ENCODE measurements around the gene ZNF148.

Gene ZNF148

GRCh38 chr3:125357032-125357658 lies 18.0 kb downstream of the ZNF148 start:
- no peak for TF ChIP-seq SUZ12 (IDR thresholded peaks at IDR 0.05; ENCODE audit: extremely low read depth, insufficient read depth, insufficient read length)
- TF ChIP-seq ZNF274 (IDR thresholded peaks at IDR 0.05; ENCODE audit: low read depth, low read length), result no peak
- no peak for TF ChIP-seq YY1 (IDR thresholded peaks at IDR 0.05; ENCODE audit: insufficient read depth, insufficient read length)
- no peak overlapping the region for H3K9ac ChIP-seq (ENCODE audit: insufficient read length, low read depth)
- H3K36me3 ChIP-seq (ENCODE audit: insufficient read depth, insufficient read length, low read length), result peaks cover 4% of the 10 kb centered on the region
- DNase-seq (ENCODE audit: low read depth, low spot score), result no peak
- no peaks in the 10 kb centered on the region for H3K27me3 ChIP-seq (ENCODE audit: insufficient read depth, insufficient read length)
- H3K4me3 ChIP-seq (ENCODE audit: insufficient read length, low read depth), result no peak overlapping the region
- H3K9me3 ChIP-seq (ENCODE audit: insufficient read depth, low read length), result no peaks in the 10 kb centered on the region
- H3K4me1 ChIP-seq (ENCODE audit: insufficient read depth, insufficient read length), result no peaks in the 10 kb centered on the region

- Histone ChIP-seq H3K9me3 (ENCODE audit: insufficient read depth, low read length) (no peaks in the 10 kb centered on the region), H3K27me3 (ENCODE audit: insufficient read depth, insufficient read length) (no peaks in the 10 kb centered on the region), H3K4me3 (ENCODE audit: insufficient read length, low read depth) (no peak overlapping the region), H3K4me1 (ENCODE audit: insufficient read depth, insufficient read length) (no peaks in the 10 kb centered on the region), H3K36me3 (ENCODE audit: insufficient read depth, insufficient read length, low read length) (peaks cover 4% of the 10 kb centered on the region), H3K9ac (ENCODE audit: insufficient read length, low read depth) (no peak overlapping the region)
- DNase-seq (ENCODE audit: low read depth, low spot score), result no peak
- TF ChIP-seq SUZ12 (IDR thresholded peaks at IDR 0.05; ENCODE audit: extremely low read depth, insufficient read depth, insufficient read length) (no peak), YY1 (IDR thresholded peaks at IDR 0.05; ENCODE audit: insufficient read depth, insufficient read length) (no peak), ZNF274 (IDR thresholded peaks at IDR 0.05; ENCODE audit: low read depth, low read length) (no peak)
These were observed 18.7 kb downstream of the ZNF148 start for GRCh38 chr3:125356140-125357026.

GRCh38 chr3:125353659-125354058 lies 21.5 kb downstream of the ZNF148 start:
- Histone ChIP-seq H3K9me3 (ENCODE audit: insufficient read depth, low read length) (no peaks in the 10 kb centered on the region), H3K9ac (ENCODE audit: insufficient read length, low read depth) (no peak overlapping the region), H3K36me3 (ENCODE audit: insufficient read depth, insufficient read length, low read length) (peaks cover 5% of the 10 kb centered on the region), H3K27me3 (ENCODE audit: insufficient read depth, insufficient read length) (no peaks in the 10 kb centered on the region), H3K4me1 (ENCODE audit: insufficient read depth, insufficient read length) (no peaks in the 10 kb centered on the region), H3K4me3 (ENCODE audit: insufficient read length, low read depth) (no peak overlapping the region)
- DNase-seq (ENCODE audit: low read depth, low spot score), result no peak
- TF ChIP-seq YY1 (IDR thresholded peaks at IDR 0.05; ENCODE audit: insufficient read depth, insufficient read length), result no peak
- no peak for TF ChIP-seq SUZ12 (IDR thresholded peaks at IDR 0.05; ENCODE audit: extremely low read depth, insufficient read depth, insufficient read length)

DNA sequence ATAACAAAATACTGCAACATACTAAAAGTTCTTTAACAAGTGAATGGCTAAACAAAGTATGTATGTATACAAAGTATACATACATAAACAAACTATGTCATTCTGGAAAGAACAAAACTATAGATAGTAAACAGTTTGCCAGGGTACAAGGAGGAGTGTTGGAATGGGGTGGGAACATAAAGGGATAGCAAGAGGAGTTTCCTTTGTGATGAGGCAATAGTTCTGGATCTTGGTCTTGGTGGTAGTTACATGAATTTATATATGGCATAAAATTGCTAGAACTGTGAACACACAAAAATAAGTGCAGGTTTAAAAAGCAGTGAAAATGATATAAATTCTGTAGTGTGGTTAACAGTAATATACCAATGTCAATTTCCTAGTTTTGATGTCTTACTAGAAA lies 22.0 kb downstream of the ZNF148 start:
- no peak for TF ChIP-seq SUZ12 (IDR thresholded peaks at IDR 0.05; ENCODE audit: extremely low read depth, insufficient read depth, insufficient read length)
- no peak for TF ChIP-seq YY1 (IDR thresholded peaks at IDR 0.05; ENCODE audit: insufficient read depth, insufficient read length)
- TF ChIP-seq ZNF274 (IDR thresholded peaks at IDR 0.05; ENCODE audit: low read depth, low read length), result no peak
- Histone ChIP-seq H3K4me1 (ENCODE audit: insufficient read depth, insufficient read length) (no peaks in the 10 kb centered on the region), H3K27me3 (ENCODE audit: insufficient read depth, insufficient read length) (no peaks in the 10 kb centered on the region), H3K9me3 (ENCODE audit: insufficient read depth, low read length) (no peaks in the 10 kb centered on the region), H3K4me3 (ENCODE audit: insufficient read length, low read depth) (no peak overlapping the region), H3K36me3 (ENCODE audit: insufficient read depth, insufficient read length, low read length) (peaks cover 5% of the 10 kb centered on the region), H3K9ac (ENCODE audit: insufficient read length, low read depth) (no peak overlapping the region)
- no peak for DNase-seq (ENCODE audit: low read depth, low spot score)

DNA sequence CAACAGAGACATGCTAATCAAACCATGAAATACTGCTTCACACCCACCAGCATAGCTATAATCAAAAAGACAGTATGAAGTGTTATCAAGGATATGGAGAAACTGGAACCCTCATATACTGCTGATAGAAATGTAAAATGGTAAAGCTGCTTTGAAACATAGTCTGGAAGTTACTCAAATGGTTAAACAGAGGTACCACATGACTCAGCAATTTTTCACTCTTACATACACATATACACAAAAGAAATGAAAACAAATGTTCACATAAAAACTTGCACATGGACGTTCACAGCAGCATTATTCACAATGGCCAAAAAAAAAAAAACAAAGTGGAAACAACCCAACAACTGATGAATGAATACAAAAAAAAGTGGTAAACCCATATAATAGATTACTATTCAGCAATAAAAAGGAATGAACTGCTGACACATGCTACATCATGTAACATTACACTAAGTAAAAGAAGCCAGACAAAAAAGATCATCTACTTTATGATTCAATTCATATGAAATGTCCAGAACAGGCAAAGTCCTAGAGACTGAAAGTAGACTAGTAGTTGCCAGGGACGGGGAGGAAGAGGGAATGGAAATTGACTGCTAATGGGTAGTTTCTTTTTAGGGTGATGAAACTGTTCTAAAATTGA lies 23.2 kb downstream of the ZNF148 start:
- no peaks in the 10 kb centered on the region for H3K4me1 ChIP-seq (ENCODE audit: insufficient read depth, insufficient read length)
- no peak overlapping the region for H3K9ac ChIP-seq (ENCODE audit: insufficient read length, low read depth)
- peaks cover 5% of the 10 kb centered on the region for H3K36me3 ChIP-seq (ENCODE audit: insufficient read depth, insufficient read length, low read length)
- no peak overlapping the region for H3K4me3 ChIP-seq (ENCODE audit: insufficient read length, low read depth)
- TF ChIP-seq ZNF274 (IDR thresholded peaks at IDR 0.05; ENCODE audit: low read depth, low read length), result no peak
- no peak for TF ChIP-seq SUZ12 (IDR thresholded peaks at IDR 0.05; ENCODE audit: extremely low read depth, insufficient read depth, insufficient read length)
- TF ChIP-seq YY1 (IDR thresholded peaks at IDR 0.05; ENCODE audit: insufficient read depth, insufficient read length), result no peak
- peaks cover 8% of the 10 kb centered on the region; the same call in 1 of the 2 replicates for H3K9me3 ChIP-seq (ENCODE audit: insufficient read depth, low read length)
- DNase-seq (ENCODE audit: low read depth, low spot score), result no peak
- no peaks in the 10 kb centered on the region for H3K27me3 ChIP-seq (ENCODE audit: insufficient read depth, insufficient read length)

GRCh38 chr3:125351152-125351551 lies 24.0 kb downstream of the ZNF148 start:
- H3K36me3 ChIP-seq (ENCODE audit: insufficient read depth, insufficient read length, low read length), result peaks cover 5% of the 10 kb centered on the region
- no peaks in the 10 kb centered on the region for H3K4me1 ChIP-seq (ENCODE audit: insufficient read depth, insufficient read length)
- no peaks in the 10 kb centered on the region for H3K27me3 ChIP-seq (ENCODE audit: insufficient read depth, insufficient read length)
- TF ChIP-seq SUZ12 (IDR thresholded peaks at IDR 0.05; ENCODE audit: extremely low read depth, insufficient read depth, insufficient read length) (no peak), YY1 (IDR thresholded peaks at IDR 0.05; ENCODE audit: insufficient read depth, insufficient read length) (no peak), ZNF274 (IDR thresholded peaks at IDR 0.05; ENCODE audit: low read depth, low read length) (no peak)
- H3K9ac ChIP-seq (ENCODE audit: insufficient read length, low read depth), result no peak overlapping the region
- peaks cover 8% of the 10 kb centered on the region for H3K9me3 ChIP-seq (ENCODE audit: insufficient read depth, low read length)
- H3K4me3 ChIP-seq (ENCODE audit: insufficient read length, low read depth), result no peak overlapping the region
- no peak for DNase-seq (ENCODE audit: low read depth, low spot score)

GRCh38 chr3:125350597-125350996 lies 24.5 kb downstream of the ZNF148 start:
- Histone ChIP-seq H3K9me3 (ENCODE audit: insufficient read depth, low read length) (peaks cover 14% of the 10 kb centered on the region), H3K4me3 (ENCODE audit: insufficient read length, low read depth) (no peak overlapping the region), H3K9ac (ENCODE audit: insufficient read length, low read depth) (no peak overlapping the region), H3K27me3 (ENCODE audit: insufficient read depth, insufficient read length) (no peaks in the 10 kb centered on the region), H3K4me1 (ENCODE audit: insufficient read depth, insufficient read length) (no peaks in the 10 kb centered on the region), H3K36me3 (ENCODE audit: insufficient read depth, insufficient read length, low read length) (peaks cover 5% of the 10 kb centered on the region)
- no peak for TF ChIP-seq SUZ12 (IDR thresholded peaks at IDR 0.05; ENCODE audit: extremely low read depth, insufficient read depth, insufficient read length)
- TF ChIP-seq ZNF274 (IDR thresholded peaks at IDR 0.05; ENCODE audit: low read depth, low read length), result no peak
- TF ChIP-seq YY1 (IDR thresholded peaks at IDR 0.05; ENCODE audit: insufficient read depth, insufficient read length), result no peak
- no peak for DNase-seq (ENCODE audit: low read depth, low spot score)
